ENCODE measurements around the gene MMP19.
"Not testable (repeated sequence)": the region's sequence is repeated elsewhere in the genome, so short reads cannot be mapped to it uniquely, and the experiment has no call there.

- TF ChIP-seq CTCF, POLR2A (IDR thresholded peaks at IDR 0.05): not testable (repeated sequence)
Observed at GRCh38 chr12:55866454-55867004, 23.8 kb upstream of the MMP19 start.

All from esophagus squamous epithelium (tissue), 4 donors.